HEK293 (cell line): ENCODE measurements around the gene SETD1B.

ENCODE experiments used
- BCL11B ChIP-seq: fragments of 450-650 bp; formaldehyde crosslinking; IDR thresholded peaks from 2 replicates; pipeline ENCODE4 v1.5.1; 2016; ENCODE audit warnings: low read depth, missing biosample characterization, missing genetic modification characterization
- GLIS2 ChIP-seq: fragments of 450-650 bp; formaldehyde crosslinking; IDR thresholded peaks from 2 replicates; pipeline ENCODE4 v1.5.1; 2016; ENCODE audit warnings: missing biosample characterization, missing genetic modification characterization
- IKZF3 ChIP-seq: fragments of 450-650 bp; IDR thresholded peaks from 2 replicates; pipeline ENCODE4 v1.5.0; 2018; ENCODE audit warnings: missing biosample characterization, mild to moderate bottlenecking, missing genetic modification characterization, moderate library complexity
- KLF16 ChIP-seq: fragments of 450-650 bp; formaldehyde crosslinking; IDR thresholded peaks from 2 replicates; pipeline ENCODE4 v1.5.1; 2017; ENCODE audit warnings: missing biosample characterization, missing genetic modification characterization
- KLF7 ChIP-seq: fragments of 450-650 bp; formaldehyde crosslinking; IDR thresholded peaks from 2 replicates; pipeline ENCODE4 v1.5.1; 2016; ENCODE audit warnings: missing biosample characterization, missing genetic modification characterization, borderline replicate concordance
- SALL2 ChIP-seq: fragments of 450-650 bp; formaldehyde crosslinking; IDR thresholded peaks from 2 replicates; pipeline ENCODE4 v1.5.0; 2017; ENCODE audit warnings: missing biosample characterization, mild to moderate bottlenecking, missing genetic modification characterization, borderline replicate concordance
- SCRT2 ChIP-seq: fragments of 450-650 bp; formaldehyde crosslinking; IDR thresholded peaks from 2 replicates; pipeline ENCODE4 v1.5.1; 2016; ENCODE audit warnings: missing biosample characterization, missing genetic modification characterization
- WT1 ChIP-seq: fragments of 450-650 bp; formaldehyde crosslinking; IDR thresholded peaks from 2 replicates; pipeline ENCODE4 v1.5.1; 2016; ENCODE audit warnings: missing biosample characterization, missing genetic modification characterization
- ZBTB20 ChIP-seq: fragments of 450-650 bp; formaldehyde crosslinking; IDR thresholded peaks from 2 replicates; pipeline ENCODE4 v1.5.1; 2016; ENCODE audit warnings: missing biosample characterization, missing genetic modification characterization
- ZBTB21 ChIP-seq: fragments of 450-650 bp; formaldehyde crosslinking; IDR thresholded peaks from 2 replicates; pipeline ENCODE4 v1.5.1; 2017; ENCODE audit warnings: missing biosample characterization, missing genetic modification characterization
- ZBTB7A ChIP-seq: fragments of 450-650 bp; formaldehyde crosslinking; IDR thresholded peaks from 2 replicates; pipeline ENCODE4 v1.5.1; 2016; ENCODE audit warnings: low read depth, missing biosample characterization, missing genetic modification characterization
- ZBTB8A ChIP-seq: fragments of 450-650 bp; formaldehyde crosslinking; IDR thresholded peaks from 2 replicates; pipeline ENCODE4 v1.5.1; 2016; ENCODE audit warnings: missing biosample characterization, missing genetic modification characterization
- ZFP3 ChIP-seq: fragments of 450-650 bp; formaldehyde crosslinking; IDR thresholded peaks from 2 replicates; pipeline ENCODE4 v1.5.1; 2016; ENCODE audit warnings: low read depth, missing biosample characterization, missing genetic modification characterization
- ZNF10 ChIP-seq: fragments of 450-650 bp; formaldehyde crosslinking; IDR thresholded peaks from 2 replicates; pipeline ENCODE4 v1.5.1; 2017; ENCODE audit warnings: missing biosample characterization, missing genetic modification characterization
- ZNF211 ChIP-seq: fragments of 450-650 bp; formaldehyde crosslinking; IDR thresholded peaks from 2 replicates; pipeline ENCODE4 v1.5.1; 2016; ENCODE audit warnings: low read depth, missing biosample characterization, missing genetic modification characterization
- ZNF366 ChIP-seq: fragments of 450-650 bp; formaldehyde crosslinking; conservative IDR thresholded peaks from 2 replicates; pipeline ENCODE4 v1.5.1; 2016; ENCODE audit warnings: missing biosample characterization, missing genetic modification characterization
- ZNF701 ChIP-seq: fragments of 450-650 bp; formaldehyde crosslinking; IDR thresholded peaks from 2 replicates; pipeline ENCODE4 v1.5.1; 2016; ENCODE audit warnings: missing biosample characterization, missing genetic modification characterization
- ZNF768 ChIP-seq: fragments of 450-650 bp; formaldehyde crosslinking; IDR thresholded peaks from 2 replicates; pipeline ENCODE4 v1.5.1; 2018; ENCODE audit warnings: missing biosample characterization, mild to moderate bottlenecking, missing genetic modification characterization
- ZXDB ChIP-seq: fragments of 450-650 bp; formaldehyde crosslinking; IDR thresholded peaks from 2 replicates; pipeline ENCODE4 v1.5.1; 2016; ENCODE audit warnings: missing biosample characterization, missing genetic modification characterization
- TF ChIP-seq, protein P1 (sequence below): fragments of 450-650 bp; formaldehyde crosslinking; IDR thresholded peaks from 2 replicates; pipeline ENCODE4 v1.5.1; 2017; ENCODE audit warnings: missing biosample characterization, missing genetic modification characterization
- TF ChIP-seq, protein P2 (sequence below): fragments of 450-650 bp; formaldehyde crosslinking; IDR thresholded peaks from 2 replicates; pipeline ENCODE4 v1.5.1; 2016; ENCODE audit warnings: missing biosample characterization, missing genetic modification characterization
- TF ChIP-seq, protein P3 (sequence below): fragments of 450-650 bp; formaldehyde crosslinking; IDR thresholded peaks from 2 replicates; pipeline ENCODE4 v1.5.1; 2017; ENCODE audit warnings: missing biosample characterization, missing genetic modification characterization
- TF ChIP-seq, protein P4 (sequence below): fragments of 450-650 bp; formaldehyde crosslinking; IDR thresholded peaks from 2 replicates; pipeline ENCODE4 v1.5.1; 2017; ENCODE audit warnings: missing biosample characterization, missing genetic modification characterization
- TF ChIP-seq, protein P5 (sequence below): fragments of 450-650 bp; formaldehyde crosslinking; IDR thresholded peaks from 2 replicates; pipeline ENCODE4 v1.5.1; 2016; ENCODE audit warnings: missing biosample characterization, missing genetic modification characterization
- TF ChIP-seq, protein P6 (sequence below): fragments of 450-650 bp; formaldehyde crosslinking; IDR thresholded peaks from 2 replicates; pipeline ENCODE4 v1.5.1; 2016; ENCODE audit warnings: missing biosample characterization, missing genetic modification characterization

Gene SETD1B

DNA sequence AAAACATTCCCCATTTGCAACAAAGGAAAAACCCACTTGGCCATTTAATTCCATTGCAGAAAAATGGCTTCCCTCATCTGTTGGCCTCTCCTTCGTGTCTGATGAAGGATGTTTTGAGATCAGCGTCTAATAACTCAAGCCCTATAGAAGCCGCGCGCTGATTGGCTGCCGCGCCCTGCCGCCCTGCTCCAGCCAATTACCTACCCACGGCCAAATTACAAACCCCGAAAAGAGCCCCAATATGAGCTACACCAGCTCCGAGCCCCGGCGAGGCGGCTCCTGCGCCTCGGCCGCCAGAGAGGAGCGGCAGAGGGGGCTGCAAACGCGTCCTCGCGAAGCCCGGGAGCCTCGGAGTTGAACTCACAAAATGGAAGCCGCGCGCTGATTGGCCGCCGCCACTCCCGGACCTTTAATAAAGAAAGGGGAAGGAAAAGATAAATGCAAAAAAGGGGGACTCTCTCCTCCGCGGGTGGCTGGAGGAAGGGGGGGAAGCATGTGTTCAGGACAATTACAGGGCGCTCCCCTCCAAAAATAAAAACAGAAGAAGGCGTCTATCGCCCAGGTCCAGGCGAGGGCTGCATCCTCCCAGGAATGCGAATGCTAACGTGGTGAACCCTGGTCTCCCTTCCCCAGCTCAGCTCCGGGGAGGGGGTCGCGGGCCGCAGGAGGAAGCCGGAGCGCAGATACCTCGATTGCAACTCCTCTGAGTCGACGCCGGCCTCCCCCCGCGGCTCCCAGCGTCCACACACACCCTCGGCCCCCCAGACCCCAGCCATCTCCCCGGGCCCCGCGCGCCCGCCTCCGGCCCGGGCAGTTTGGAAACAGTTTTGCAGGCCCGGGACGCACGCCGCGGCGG, 738 bp upstream of the SETD1B start (continued):
- TF ChIP-seq ZNF10 (tag by site-specific recombination) (peak; percentile 83), ZNF768 (no peak), ZBTB8A (tag by site-specific recombination) (peak; percentile 93), WT1 (tag by site-specific recombination) (peak; percentile 65), GLIS2 (tag by site-specific recombination) (peak; percentile 96), SALL2 (no peak), ZNF366 (tag by site-specific recombination) (peak; percentile 60), ZNF211 (tag by site-specific recombination) (no peak), ZBTB7A (peak; percentile 63), KLF16 (tag by site-specific recombination) (0 out of 2 replicates have a peak, but pooled peaks have one; percentile 43), ZBTB20 (tag by site-specific recombination) (peak; percentile 98), IKZF3 (tag by site-specific recombination) (peak; percentile 66), ZNF701 (tag by site-specific recombination) (no peak), SCRT2 (tag by site-specific recombination) (peak; percentile 57), BCL11B (tag by site-specific recombination) (no peak), ZXDB (0 out of 2 replicates have a peak, but pooled peaks have one; percentile 21), ZBTB21 (peak; percentile 0; the same call in 1 of the 2 replicates), KLF7 (tag by site-specific recombination) (0 out of 2 replicates have a peak, but pooled peaks have one; percentile 50), ZFP3 (no peak)
- TF ChIP-seq, protein P1, sequence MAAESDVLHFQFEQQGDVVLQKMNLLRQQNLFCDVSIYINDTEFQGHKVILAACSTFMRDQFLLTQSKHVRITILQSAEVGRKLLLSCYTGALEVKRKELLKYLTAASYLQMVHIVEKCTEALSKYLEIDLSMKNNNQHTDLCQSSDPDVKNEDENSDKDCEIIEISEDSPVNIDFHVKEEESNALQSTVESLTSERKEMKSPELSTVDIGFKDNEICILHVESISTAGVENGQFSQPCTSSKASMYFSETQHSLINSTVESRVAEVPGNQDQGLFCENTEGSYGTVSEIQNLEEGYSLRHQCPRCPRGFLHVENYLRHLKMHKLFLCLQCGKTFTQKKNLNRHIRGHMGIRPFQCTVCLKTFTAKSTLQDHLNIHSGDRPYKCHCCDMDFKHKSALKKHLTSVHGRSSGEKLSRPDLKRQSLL (tag by site-specific recombination): peak; percentile 88
- TF ChIP-seq, protein P2, sequence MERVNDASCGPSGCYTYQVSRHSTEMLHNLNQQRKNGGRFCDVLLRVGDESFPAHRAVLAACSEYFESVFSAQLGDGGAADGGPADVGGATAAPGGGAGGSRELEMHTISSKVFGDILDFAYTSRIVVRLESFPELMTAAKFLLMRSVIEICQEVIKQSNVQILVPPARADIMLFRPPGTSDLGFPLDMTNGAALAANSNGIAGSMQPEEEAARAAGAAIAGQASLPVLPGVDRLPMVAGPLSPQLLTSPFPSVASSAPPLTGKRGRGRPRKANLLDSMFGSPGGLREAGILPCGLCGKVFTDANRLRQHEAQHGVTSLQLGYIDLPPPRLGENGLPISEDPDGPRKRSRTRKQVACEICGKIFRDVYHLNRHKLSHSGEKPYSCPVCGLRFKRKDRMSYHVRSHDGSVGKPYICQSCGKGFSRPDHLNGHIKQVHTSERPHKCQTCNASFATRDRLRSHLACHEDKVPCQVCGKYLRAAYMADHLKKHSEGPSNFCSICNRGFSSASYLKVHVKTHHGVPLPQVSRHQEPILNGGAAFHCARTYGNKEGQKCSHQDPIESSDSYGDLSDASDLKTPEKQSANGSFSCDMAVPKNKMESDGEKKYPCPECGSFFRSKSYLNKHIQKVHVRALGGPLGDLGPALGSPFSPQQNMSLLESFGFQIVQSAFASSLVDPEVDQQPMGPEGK (tag by site-specific recombination): peak; percentile 96
- TF ChIP-seq, protein P3, sequence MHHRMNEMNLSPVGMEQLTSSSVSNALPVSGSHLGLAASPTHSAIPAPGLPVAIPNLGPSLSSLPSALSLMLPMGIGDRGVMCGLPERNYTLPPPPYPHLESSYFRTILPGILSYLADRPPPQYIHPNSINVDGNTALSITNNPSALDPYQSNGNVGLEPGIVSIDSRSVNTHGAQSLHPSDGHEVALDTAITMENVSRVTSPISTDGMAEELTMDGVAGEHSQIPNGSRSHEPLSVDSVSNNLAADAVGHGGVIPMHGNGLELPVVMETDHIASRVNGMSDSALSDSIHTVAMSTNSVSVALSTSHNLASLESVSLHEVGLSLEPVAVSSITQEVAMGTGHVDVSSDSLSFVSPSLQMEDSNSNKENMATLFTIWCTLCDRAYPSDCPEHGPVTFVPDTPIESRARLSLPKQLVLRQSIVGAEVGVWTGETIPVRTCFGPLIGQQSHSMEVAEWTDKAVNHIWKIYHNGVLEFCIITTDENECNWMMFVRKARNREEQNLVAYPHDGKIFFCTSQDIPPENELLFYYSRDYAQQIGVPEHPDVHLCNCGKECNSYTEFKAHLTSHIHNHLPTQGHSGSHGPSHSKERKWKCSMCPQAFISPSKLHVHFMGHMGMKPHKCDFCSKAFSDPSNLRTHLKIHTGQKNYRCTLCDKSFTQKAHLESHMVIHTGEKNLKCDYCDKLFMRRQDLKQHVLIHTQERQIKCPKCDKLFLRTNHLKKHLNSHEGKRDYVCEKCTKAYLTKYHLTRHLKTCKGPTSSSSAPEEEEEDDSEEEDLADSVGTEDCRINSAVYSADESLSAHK (tag by site-specific recombination): peak; percentile 18; the same call in 1 of the 2 replicates
- TF ChIP-seq, protein P4, sequence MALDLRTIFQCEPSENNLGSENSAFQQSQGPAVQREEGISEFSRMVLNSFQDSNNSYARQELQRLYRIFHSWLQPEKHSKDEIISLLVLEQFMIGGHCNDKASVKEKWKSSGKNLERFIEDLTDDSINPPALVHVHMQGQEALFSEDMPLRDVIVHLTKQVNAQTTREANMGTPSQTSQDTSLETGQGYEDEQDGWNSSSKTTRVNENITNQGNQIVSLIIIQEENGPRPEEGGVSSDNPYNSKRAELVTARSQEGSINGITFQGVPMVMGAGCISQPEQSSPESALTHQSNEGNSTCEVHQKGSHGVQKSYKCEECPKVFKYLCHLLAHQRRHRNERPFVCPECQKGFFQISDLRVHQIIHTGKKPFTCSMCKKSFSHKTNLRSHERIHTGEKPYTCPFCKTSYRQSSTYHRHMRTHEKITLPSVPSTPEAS: no peak
- TF ChIP-seq, protein P5, sequence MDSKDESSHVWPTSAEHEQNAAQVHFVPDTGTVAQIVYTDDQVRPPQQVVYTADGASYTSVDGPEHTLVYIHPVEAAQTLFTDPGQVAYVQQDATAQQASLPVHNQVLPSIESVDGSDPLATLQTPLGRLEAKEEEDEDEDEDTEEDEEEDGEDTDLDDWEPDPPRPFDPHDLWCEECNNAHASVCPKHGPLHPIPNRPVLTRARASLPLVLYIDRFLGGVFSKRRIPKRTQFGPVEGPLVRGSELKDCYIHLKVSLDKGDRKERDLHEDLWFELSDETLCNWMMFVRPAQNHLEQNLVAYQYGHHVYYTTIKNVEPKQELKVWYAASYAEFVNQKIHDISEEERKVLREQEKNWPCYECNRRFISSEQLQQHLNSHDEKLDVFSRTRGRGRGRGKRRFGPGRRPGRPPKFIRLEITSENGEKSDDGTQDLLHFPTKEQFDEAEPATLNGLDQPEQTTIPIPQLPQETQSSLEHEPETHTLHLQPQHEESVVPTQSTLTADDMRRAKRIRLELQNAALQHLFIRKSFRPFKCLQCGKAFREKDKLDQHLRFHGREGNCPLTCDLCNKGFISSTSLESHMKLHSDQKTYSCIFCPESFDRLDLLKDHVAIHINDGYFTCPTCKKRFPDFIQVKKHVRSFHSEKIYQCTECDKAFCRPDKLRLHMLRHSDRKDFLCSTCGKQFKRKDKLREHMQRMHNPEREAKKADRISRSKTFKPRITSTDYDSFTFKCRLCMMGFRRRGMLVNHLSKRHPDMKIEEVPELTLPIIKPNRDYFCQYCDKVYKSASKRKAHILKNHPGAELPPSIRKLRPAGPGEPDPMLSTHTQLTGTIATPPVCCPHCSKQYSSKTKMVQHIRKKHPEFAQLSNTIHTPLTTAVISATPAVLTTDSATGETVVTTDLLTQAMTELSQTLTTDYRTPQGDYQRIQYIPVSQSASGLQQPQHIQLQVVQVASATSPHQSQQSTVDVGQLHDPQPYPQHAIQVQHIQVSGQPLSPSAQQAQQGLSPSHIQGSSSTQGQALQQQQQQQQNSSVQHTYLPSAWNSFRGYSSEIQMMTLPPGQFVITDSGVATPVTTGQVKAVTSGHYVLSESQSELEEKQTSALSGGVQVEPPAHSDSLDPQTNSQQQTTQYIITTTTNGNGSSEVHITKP (tag by site-specific recombination): peak; percentile 98
- TF ChIP-seq, protein P6, sequence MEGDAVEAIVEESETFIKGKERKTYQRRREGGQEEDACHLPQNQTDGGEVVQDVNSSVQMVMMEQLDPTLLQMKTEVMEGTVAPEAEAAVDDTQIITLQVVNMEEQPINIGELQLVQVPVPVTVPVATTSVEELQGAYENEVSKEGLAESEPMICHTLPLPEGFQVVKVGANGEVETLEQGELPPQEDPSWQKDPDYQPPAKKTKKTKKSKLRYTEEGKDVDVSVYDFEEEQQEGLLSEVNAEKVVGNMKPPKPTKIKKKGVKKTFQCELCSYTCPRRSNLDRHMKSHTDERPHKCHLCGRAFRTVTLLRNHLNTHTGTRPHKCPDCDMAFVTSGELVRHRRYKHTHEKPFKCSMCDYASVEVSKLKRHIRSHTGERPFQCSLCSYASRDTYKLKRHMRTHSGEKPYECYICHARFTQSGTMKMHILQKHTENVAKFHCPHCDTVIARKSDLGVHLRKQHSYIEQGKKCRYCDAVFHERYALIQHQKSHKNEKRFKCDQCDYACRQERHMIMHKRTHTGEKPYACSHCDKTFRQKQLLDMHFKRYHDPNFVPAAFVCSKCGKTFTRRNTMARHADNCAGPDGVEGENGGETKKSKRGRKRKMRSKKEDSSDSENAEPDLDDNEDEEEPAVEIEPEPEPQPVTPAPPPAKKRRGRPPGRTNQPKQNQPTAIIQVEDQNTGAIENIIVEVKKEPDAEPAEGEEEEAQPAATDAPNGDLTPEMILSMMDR (tag by site-specific recombination): peak; percentile 19; the same call in 1 of the 2 replicates
- TF ChIP-seq, all 188 proteins: peak for 51
